ENCODE data around the gene DMAP1. TPM values are rescaled to one million over a fixed set of nuclear protein-coding genes. Genes with fewer than 3 reads are reported as not detected.
"Not testable (repeated sequence)": the region's sequence is repeated elsewhere in the genome, so short reads cannot be mapped to it uniquely, and the experiment has no call there.

DMAP1 gene
- total and polyA plus RNA-seq, 12 donors = 24.1 to 37.3 (median 28.6) TPM

- H3K27me3 ChIP-seq = peaks cover 0 to 14% (median 10%) of the 10 kb centered on the region in 7 donors
- H3K9me3 ChIP-seq = peaks cover 0 to 21% (median 2%) of the 10 kb centered on the region in 11 donors
- ATAC-seq (no peak), DNase-seq (no peak)
- H3K4me1 ChIP-seq = no peaks in the 10 kb centered on the region
- no peak overlapping the region for H3K27ac ChIP-seq
- TF ChIP-seq, protein P1, sequence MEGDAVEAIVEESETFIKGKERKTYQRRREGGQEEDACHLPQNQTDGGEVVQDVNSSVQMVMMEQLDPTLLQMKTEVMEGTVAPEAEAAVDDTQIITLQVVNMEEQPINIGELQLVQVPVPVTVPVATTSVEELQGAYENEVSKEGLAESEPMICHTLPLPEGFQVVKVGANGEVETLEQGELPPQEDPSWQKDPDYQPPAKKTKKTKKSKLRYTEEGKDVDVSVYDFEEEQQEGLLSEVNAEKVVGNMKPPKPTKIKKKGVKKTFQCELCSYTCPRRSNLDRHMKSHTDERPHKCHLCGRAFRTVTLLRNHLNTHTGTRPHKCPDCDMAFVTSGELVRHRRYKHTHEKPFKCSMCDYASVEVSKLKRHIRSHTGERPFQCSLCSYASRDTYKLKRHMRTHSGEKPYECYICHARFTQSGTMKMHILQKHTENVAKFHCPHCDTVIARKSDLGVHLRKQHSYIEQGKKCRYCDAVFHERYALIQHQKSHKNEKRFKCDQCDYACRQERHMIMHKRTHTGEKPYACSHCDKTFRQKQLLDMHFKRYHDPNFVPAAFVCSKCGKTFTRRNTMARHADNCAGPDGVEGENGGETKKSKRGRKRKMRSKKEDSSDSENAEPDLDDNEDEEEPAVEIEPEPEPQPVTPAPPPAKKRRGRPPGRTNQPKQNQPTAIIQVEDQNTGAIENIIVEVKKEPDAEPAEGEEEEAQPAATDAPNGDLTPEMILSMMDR (IDR thresholded peaks at IDR 0.05) = no peak
- intact Hi-C loops (cut with DNase I) = no loop called here
- H3K4me3 ChIP-seq = no peak overlapping the region
- WGBS, 2 donors = 63 to 87% methylated on average over 1 of the region's 1 CpG
- H3K36me3 ChIP-seq = no peaks in the 10 kb centered on the region
These were observed 38.6 kb upstream of the DMAP1 start for GRCh38 chr1:44174630-44175029.

DNA sequence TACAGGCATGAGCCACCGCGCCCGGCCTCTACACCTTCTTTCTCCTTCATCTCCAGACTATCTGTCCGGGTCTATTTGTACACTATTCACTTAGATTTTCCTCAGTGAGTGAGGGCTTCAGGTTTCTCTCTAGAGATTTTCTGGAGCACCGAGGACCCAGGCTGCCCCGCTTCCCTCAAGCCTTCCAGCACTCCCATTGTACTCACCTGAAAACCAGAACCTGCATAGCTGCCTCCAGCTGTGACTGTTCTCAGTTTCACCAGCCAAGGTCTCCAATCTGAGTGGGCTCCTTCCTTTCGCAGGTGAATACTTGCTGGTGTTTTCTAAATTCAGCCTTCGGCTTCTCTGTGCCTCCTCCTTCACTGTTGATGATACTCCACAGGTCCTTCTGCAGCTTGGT is 12.9 kb upstream of the DMAP1 start:
- DNase-seq (no peak), ATAC-seq (no peak)
- H3K27ac ChIP-seq = no peak overlapping the region
- WGBS, 2 donors = 89 to 95% methylated on average over 8 of the region's 8 CpGs
- intact Hi-C loops (cut with DNase I) = no loop called here
- no peaks in the 10 kb centered on the region for H3K4me1 ChIP-seq
- H3K27me3 ChIP-seq = peaks cover 0 to 14% (median 0%) of the 10 kb centered on the region in 7 donors
- H3K4me3 ChIP-seq = no peak overlapping the region
- H3K9me3 ChIP-seq = no peaks in the 10 kb centered on the region
- H3K36me3 ChIP-seq = no peaks in the 10 kb centered on the region
- TF ChIP-seq, protein P1 (IDR thresholded peaks at IDR 0.05) = no peak

DNA sequence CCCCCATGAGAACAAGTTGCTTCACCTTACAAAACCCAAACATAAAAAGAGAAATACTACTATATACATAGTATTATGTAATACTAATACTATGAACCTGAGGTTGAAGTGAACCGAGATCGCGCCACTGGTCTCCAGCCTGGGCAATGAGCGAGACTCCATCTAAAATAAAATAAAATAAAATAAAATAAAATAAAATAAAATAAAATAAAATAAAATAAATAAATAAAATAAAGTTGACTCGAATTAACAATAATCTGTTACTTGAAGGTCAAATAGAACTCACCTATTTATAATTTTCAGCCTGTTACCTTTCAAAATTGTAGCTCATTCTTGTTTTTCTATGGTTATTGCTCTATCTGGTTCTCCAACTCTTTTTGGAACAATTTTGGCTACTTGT is 6.7 kb upstream of the DMAP1 start:
- not testable (repeated sequence) for H3K27ac ChIP-seq, ATAC-seq
- 90 to 91% methylated on average over 5 of the region's 5 CpGs for WGBS, 2 donors

DNA sequence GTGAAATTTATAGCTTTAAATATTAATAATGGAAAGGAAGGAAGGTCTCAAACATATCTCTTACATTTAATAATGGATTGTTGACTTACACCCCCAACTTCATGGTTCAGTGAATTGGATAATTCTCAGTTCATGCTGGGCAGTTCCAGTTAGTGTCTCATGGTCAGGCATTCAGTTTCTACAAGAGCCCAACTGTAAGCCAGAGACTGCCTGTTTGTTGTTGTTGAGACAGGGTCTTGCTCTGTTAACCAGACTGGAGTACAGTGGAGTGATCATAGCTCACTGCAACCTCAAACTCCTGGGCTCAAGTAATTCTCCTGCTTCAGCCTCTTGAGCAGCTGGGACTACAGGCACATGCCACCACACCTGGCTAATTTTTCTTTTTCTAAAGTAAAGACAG is 5.0 kb upstream of the DMAP1 start:
- TF ChIP-seq, protein P1 (IDR thresholded peaks at IDR 0.05) = no peak
- ATAC-seq (no peak), DNase-seq (no peak)
- Histone ChIP-seq H3K36me3 (no peaks in the 10 kb centered on the region), H3K9me3 (no peaks in the 10 kb centered on the region), H3K27me3 (peaks cover 0 to 8% (median 0%) of the 10 kb centered on the region in 7 donors), H3K27ac (no peak overlapping the region), H3K4me1 (peaks cover 2 to 9% (median 6%) of the 10 kb centered on the region in 9 donors), H3K4me3 (no peak overlapping the region)
- intact Hi-C loops (cut with DNase I) = no loop called here

More for the DNA sequence above, 6.7 kb upstream of the DMAP1 start:
- H3K4me1 ChIP-seq; DNase-seq; H3K4me3 ChIP-seq; intact Hi-C loops (cut with DNase I); H3K36me3 ChIP-seq; H3K9me3 ChIP-seq: not testable (repeated sequence)
- H3K27me3 ChIP-seq = peaks cover 0 to 11% (median 0%) of the 10 kb centered on the region in 7 donors

GRCh38 chr1:44210595-44210994 is 2.7 kb upstream of the DMAP1 start:
- no peak for DNase-seq
- intact Hi-C loops (cut with DNase I) = loop anchor here in 6 of 10 donors (10.0 kb wide), 6 partner anchors 104 to 444 kb away; partner anchors contain the start of gene CCDC24 (in 1 of the 6)
- TF ChIP-seq, protein P1 (IDR thresholded peaks at IDR 0.05) = no peak
- Histone ChIP-seq H3K4me3 (no peak overlapping the region), H3K27me3 (no peaks in the 10 kb centered on the region), H3K4me1 (peaks cover 2 to 23% (median 18%) of the 10 kb centered on the region in 9 donors), H3K9me3 (no peaks in the 10 kb centered on the region), H3K27ac (no peak overlapping the region), H3K36me3 (peaks cover 0 to 13% (median 4%) of the 10 kb centered on the region in 9 donors)
- 100% methylated on average over 1 of the region's 1 CpG for WGBS, 2 donors
- no peak for ATAC-seq
